Hepatocyte (in vitro differentiated cells): ENCODE results near the gene FAM114A2. TPM values are rescaled to one million over a fixed set of nuclear protein-coding genes. Genes with fewer than 3 reads are reported as not detected.
"Not testable (repeated sequence)": the region's sequence is repeated elsewhere in the genome, so short reads cannot be mapped to it uniquely, and the experiment has no call there.

ENCODE experiments used
- DNase-seq: peaks from one replicate; pipeline ENCODE4 v3.0.0-alpha.2; 2016; ENCODE audit warnings: low spot score
- H2AFZ ChIP-seq: fragments of 200-600 bp; sonication (generic); 2 replicates; pipeline ENCODE4 v1.6.0; 2016; ENCODE audit warnings: antibody characterized with exemption, mild to moderate bottlenecking
- H3K27ac ChIP-seq: fragments of 200-600 bp; sonication (generic); 2 replicates; pipeline ENCODE4 v1.5.1; 2016; ENCODE audit warnings: mild to moderate bottlenecking
- H3K27me3 ChIP-seq: fragments of 200-600 bp; sonication (generic); 2 replicates; pipeline ENCODE4 v1.6.1; 2016
- H3K36me3 ChIP-seq: fragments of 200-600 bp; sonication (generic); replicated peaks from 2 replicates; pipeline ENCODE4 v1.5.1; 2016; ENCODE audit warnings: low read depth; ENCODE audit not compliant: insufficient read depth
- H3K4me1 ChIP-seq: fragments of 200-600 bp; sonication (generic); 2 replicates; pipeline ENCODE4 v1.5.1; 2016; ENCODE audit warnings: mild to moderate bottlenecking, moderate library complexity; ENCODE audit not compliant: insufficient read depth
- H3K4me2 ChIP-seq: fragments of 200-600 bp; sonication (generic); 2 replicates; pipeline ENCODE4 v1.6.0; 2016
- H3K4me3 ChIP-seq: fragments of 200-600 bp; sonication (generic); 2 replicates; pipeline ENCODE4 v1.5.1; 2016; ENCODE audit warnings: mild to moderate bottlenecking
- H3K79me2 ChIP-seq: fragments of 200-600 bp; sonication (generic); 2 replicates; pipeline ENCODE4 v1.6.0; 2017; ENCODE audit warnings: mild to moderate bottlenecking
- H3K9me2 ChIP-seq: fragments of 200-600 bp; sonication (generic); replicated peaks from 2 replicates; pipeline ENCODE4 v1.6.0; 2017; ENCODE audit warnings: mild to moderate bottlenecking; ENCODE audit not compliant: insufficient read depth
- H3K9me3 ChIP-seq: fragments of 200-600 bp; sonication (generic); 2 replicates; pipeline ENCODE4 v1.5.1; 2016; ENCODE audit warnings: low read depth, mild to moderate bottlenecking
- H4K20me1 ChIP-seq: fragments of 200-600 bp; sonication (generic); 2 replicates; pipeline ENCODE4 v1.6.0; 2016; ENCODE audit warnings: mild to moderate bottlenecking; ENCODE audit not compliant: insufficient read depth, poor library complexity, severe bottlenecking
- CTCF ChIP-seq: fragments of 200-600 bp; sonication (generic); IDR thresholded peaks from 2 replicates; pipeline ENCODE4 v1.5.1; 2016; ENCODE audit warnings: antibody characterized with exemption, mild to moderate bottlenecking; ENCODE audit not compliant: poor library complexity
- EZH2 ChIP-seq: fragments of 200-600 bp; sonication (generic); IDR thresholded peaks from 2 replicates; pipeline ENCODE4 v1.6.1; 2016; ENCODE audit warnings: antibody characterized with exemption, mild to moderate bottlenecking, borderline replicate concordance
- EZH2phosphoT487 ChIP-seq: fragments of 200-600 bp; sonication (generic); IDR thresholded peaks from one replicate; pipeline ENCODE4 v1.6.1; 2018; ENCODE audit warnings: antibody characterized with exemption, mild to moderate bottlenecking, low read depth, moderate library complexity; ENCODE audit not compliant: unreplicated experiment, severe bottlenecking
- WGBS: methylation state at CpG from one replicate; pipeline ENCODE4 v1.1.6; 2016; ENCODE audit warnings: low lambda C conversion rate; ENCODE audit errors: missing lambda C conversion rate; 5-methylcytosine and 5-hydroxymethylcytosine counted together
- polyA plus RNA-seq: library from polyadenylated mRNA; unstranded; fragments of >200 nt; fragmentation: Nextera tagmentation; extraction: Ambion mirVana; gene quantifications from 2 replicates; pipeline ENCODE4 v1.2.1, GENCODE V29; 2016
- total RNA-seq: library from RNA; depleted of rRNA; stranded (reverse); fragments of >200 nt; gene quantifications from 2 replicates; pipeline ENCODE4 v1.2.3, GENCODE V29; 2014

Gene FAM114A2
- total and polyA plus RNA-seq, 2 experiments from 2014 or later = 12.0 to 22.8 TPM

GRCh38 chr5:154077696-154078095, 39.0 kb upstream of the FAM114A2 start:
- H3K79me2 ChIP-seq = no peaks in the 10 kb centered on the region
- H3K9me3 ChIP-seq = no peaks in the 10 kb centered on the region
- H3K27ac ChIP-seq = no peak overlapping the region
- H3K4me1 ChIP-seq = no peaks in the 10 kb centered on the region
- H3K27me3 ChIP-seq = no peaks in the 10 kb centered on the region
- H3K4me3 ChIP-seq = no peak overlapping the region
- H4K20me1 ChIP-seq = no peaks in the 10 kb centered on the region
- DNase-seq = peak; percentile 43
- H3K9me2 ChIP-seq = no peaks in the 10 kb centered on the region
- no peak overlapping the region for H2AFZ ChIP-seq
- 38% methylated on average over 1 of the region's 1 CpG for WGBS
- no peaks in the 10 kb centered on the region for H3K36me3 ChIP-seq
- no peak for TF ChIP-seq EZH2phosphoT487
- no peak overlapping the region for H3K4me2 ChIP-seq

GRCh38 chr5:154076240-154076922, 37.7 kb upstream of the FAM114A2 start:
- Histone ChIP-seq H4K20me1 (no peaks in the 10 kb centered on the region), H3K4me1 (no peaks in the 10 kb centered on the region), H3K4me2 (no peak overlapping the region), H3K27me3 (no peaks in the 10 kb centered on the region), H3K36me3 (no peaks in the 10 kb centered on the region), H3K9me3 (no peaks in the 10 kb centered on the region), H3K4me3 (no peak overlapping the region), H3K27ac (no peak overlapping the region), H2AFZ (no peak overlapping the region), H3K9me2 (no peaks in the 10 kb centered on the region), H3K79me2 (no peaks in the 10 kb centered on the region)
- DNase-seq = no peak
- WGBS = 73% methylated on average over 5 of the region's 5 CpGs
- TF ChIP-seq EZH2phosphoT487 = no peak
- no peak for TF ChIP-seq EZH2
- no peak for TF ChIP-seq CTCF

- peak; percentile 97 for TF ChIP-seq CTCF
- TF ChIP-seq EZH2phosphoT487 = no peak
- no peak for TF ChIP-seq EZH2
- Histone ChIP-seq H3K9me3 (no peaks in the 10 kb centered on the region), H3K27me3 (no peaks in the 10 kb centered on the region), H3K27ac (no peak overlapping the region), H3K4me2 (no peak overlapping the region), H3K4me3 (no peak overlapping the region), H2AFZ (no peak overlapping the region), H4K20me1 (no peaks in the 10 kb centered on the region), H3K4me1 (no peaks in the 10 kb centered on the region), H3K36me3 (no peaks in the 10 kb centered on the region), H3K9me2 (no peaks in the 10 kb centered on the region), H3K79me2 (no peaks in the 10 kb centered on the region)
- WGBS = 34% methylated on average over 18 of the region's 18 CpGs
- DNase-seq = peak; percentile 86
These were observed 33.9 kb upstream of the FAM114A2 start for GRCh38 chr5:154072414-154073171.

GRCh38 chr5:154071799-154072413, 33.2 kb upstream of the FAM114A2 start:
- Histone ChIP-seq H3K36me3 (no peaks in the 10 kb centered on the region), H4K20me1 (no peaks in the 10 kb centered on the region), H3K4me1 (no peaks in the 10 kb centered on the region), H3K9me2 (no peaks in the 10 kb centered on the region), H3K27ac (no peak overlapping the region), H3K4me3 (no peak overlapping the region), H3K27me3 (no peaks in the 10 kb centered on the region), H2AFZ (no peak overlapping the region), H3K9me3 (no peaks in the 10 kb centered on the region), H3K79me2 (no peaks in the 10 kb centered on the region), H3K4me2 (no peak overlapping the region)
- DNase-seq = no peak
- no peak for TF ChIP-seq EZH2
- TF ChIP-seq EZH2phosphoT487 = no peak
- WGBS = 72% methylated on average over 2 of the region's 2 CpGs

- not testable (repeated sequence) for H2AFZ ChIP-seq, H3K9me3 ChIP-seq, H3K9me2 ChIP-seq, H3K4me1 ChIP-seq, H3K79me2 ChIP-seq, H3K27ac ChIP-seq, H3K4me3 ChIP-seq, H4K20me1 ChIP-seq, H3K4me2 ChIP-seq, DNase-seq, H3K36me3 ChIP-seq, H3K27me3 ChIP-seq
- WGBS = 59% methylated on average over 5 of the region's 5 CpGs
These were observed 31.1 kb upstream of the FAM114A2 start for GRCh38 chr5:154069854-154070253.
